SK-N-SH treated with all-trans-retinoic acid at 6 μM for 48 hours (cell line): Measurements from ENCODE around the gene NBEA.

ENCODE experiments used
- OSR1 ChIP-seq: fragments of 250-450 bp; sonication (Bioruptor Pico); IDR thresholded peaks from 2 replicates; pipeline ENCODE4 v1.8.0; 2022; ENCODE audit warnings: moderate library complexity, mild to moderate bottlenecking, inconsistent platforms
- PATZ1 ChIP-seq: fragments of 250-450 bp; sonication (Bioruptor Pico); IDR thresholded peaks from 2 replicates; pipeline ENCODE4 v1.8.0; 2020; ENCODE audit warnings: mild to moderate bottlenecking, moderate library complexity, borderline replicate concordance
- ZC3H10 ChIP-seq: fragments of 250-450 bp; sonication (Bioruptor Pico); IDR thresholded peaks from 2 replicates; pipeline ENCODE4 v1.5.1; 2021; ENCODE audit warnings: mild to moderate bottlenecking, moderate library complexity

GRCh38 chr13:35460061-35460460, 518.0 kb downstream of the NBEA start:
- TF ChIP-seq OSR1 (CRISPR knock-in tag) (no peak), PATZ1 (CRISPR knock-in tag) (no peak), ZC3H10 (CRISPR knock-in tag) (no peak)
